Esophagus squamous epithelium (tissue), 5 donors: Measurements from ENCODE around the gene DHX57. TPM values are rescaled to one million over a fixed set of nuclear protein-coding genes. Genes with fewer than 3 reads are reported as not detected.

ENCODE experiments used
- DNase-seq: peaks from one replicate; lab custom pipeline; 2025; lab: John Stamatoyannopoulos, UW
- H3K27ac ChIP-seq, 4 donors: fragments of 200-600 bp; sonication (generic); one replicate each; pipeline ENCODE4 v1.5.1; 2016 to 2019; ENCODE audit warnings: mild to moderate bottlenecking in 1 of 4
- H3K27me3 ChIP-seq, 4 donors: fragments of 200-600 bp; sonication (generic); 1 replicate in 3 of 4; 2 replicates in 1 of 4; pipeline versions ENCODE4 v1.5.1 to v1.6.0; 2017 to 2021; ENCODE audit warnings: antibody characterized with exemption in 1 of 4
- H3K36me3 ChIP-seq, 3 donors: fragments of 200-600 bp; sonication (generic); one replicate each; pipeline ENCODE4 v1.5.1; 2016 to 2019
- H3K4me1 ChIP-seq, 3 donors: fragments of 200-600 bp; sonication (generic); one replicate each; pipeline ENCODE4 v1.5.1; 2017 to 2019
- H3K4me3 ChIP-seq, 4 donors: fragments of 200-600 bp; sonication (generic); 1 replicate in 3 of 4; 2 replicates in 1 of 4; pipeline ENCODE4 v1.5.1; 2016 to 2019; ENCODE audit warnings: mild to moderate bottlenecking in 2 of 4, moderate library complexity in 1 of 4
- H3K9me3 ChIP-seq, 3 donors: fragments of 200-600 bp; sonication (generic); one replicate each; pipeline ENCODE4 v1.5.1; 2016 to 2019
- CTCF ChIP-seq, 6 experiments: fragments of 450-650 bp in 4 of 6; fragments of 200-600 bp in 2 of 6; sonication (generic) in 2 of 6; IDR thresholded peaks; one replicate each; pipeline ENCODE4 v1.5.1; 2016 to 2019; ENCODE audit warnings: antibody characterized with exemption in 6 of 6, mild to moderate bottlenecking in 4 of 6, moderate library complexity in 4 of 6
- POLR2A ChIP-seq, 4 donors: fragments of 450-650 bp; IDR thresholded peaks; one replicate each; pipeline ENCODE4 v1.6.1; 2017; ENCODE audit warnings: antibody characterized with exemption in 4 of 4, mild to moderate bottlenecking in 4 of 4, moderate library complexity in 3 of 4
- WGBS, 2 donors: methylation state at CpG; one replicate each; pipeline ENCODE4 v1.1.5; 2018; 5-methylcytosine and 5-hydroxymethylcytosine counted together
- intact Hi-C: fragments of 100-400 bp; cut with DNase I; formaldehyde crosslinking; loops from one replicate; pipeline ENCODE4 v1.15.0; 2022
- total RNA-seq, 4 donors: library from RNA; depleted of rRNA; stranded (reverse); fragments of >200 nt; gene quantifications; one replicate each; pipeline ENCODE4 v1.1.0, GENCODE V29; 2016
- donor health status: DM: yes; HTN: yes; CAD: no.

DHX57 gene
- total RNA-seq, 4 donors from 2014 or later: 7.1 to 13.5 (median 10.1) TPM

GRCh38 chr2:38783586-38783985, 92.1 kb downstream of the DHX57 start:
- no peak overlapping the region for H3K27ac ChIP-seq
- no peaks in the 10 kb centered on the region for H3K27me3 ChIP-seq
- intact Hi-C loops: no loop called here
- DNase-seq: no peak
- peaks cover 0 to 29% (median 5%) of the 10 kb centered on the region in 3 donors for H3K36me3 ChIP-seq
- peaks cover 0 to 13% (median 3%) of the 10 kb centered on the region in 3 donors for H3K4me1 ChIP-seq
- H3K4me3 ChIP-seq: no peak overlapping the region
- no peak for TF ChIP-seq CTCF (IDR thresholded peaks at IDR 0.05)
- no peak for TF ChIP-seq POLR2A (IDR thresholded peaks at IDR 0.05)
- no peaks in the 10 kb centered on the region for H3K9me3 ChIP-seq

- H3K4me3 ChIP-seq: peak overlapping the region; percentile 43 to 74 (median 65)
- intact Hi-C loops: no loop called here
- 9 to 15% methylated on average over 8 of the region's 8 CpGs for WGBS, 2 donors
- peaks cover 0 to 25% (median 5%) of the 10 kb centered on the region in 3 donors for H3K36me3 ChIP-seq
- peaks cover 0 to 16% (median 7%) of the 10 kb centered on the region in 3 donors for H3K4me1 ChIP-seq
- H3K9me3 ChIP-seq: no peaks in the 10 kb centered on the region
- H3K27me3 ChIP-seq: no peaks in the 10 kb centered on the region
- peak overlapping the region in 3 of 4 donors; percentile 69 to 83 (median 80) for H3K27ac ChIP-seq
- DNase-seq: no peak
- TF ChIP-seq POLR2A (IDR thresholded peaks at IDR 0.05) (no peak), CTCF (IDR thresholded peaks at IDR 0.05) (no peak)
Observed at GRCh38 chr2:38778687-38779082, 97.0 kb downstream of the DHX57 start.

- TF ChIP-seq POLR2A (IDR thresholded peaks at IDR 0.05): no peak
- no peak for TF ChIP-seq CTCF (IDR thresholded peaks at IDR 0.05)
- Histone ChIP-seq H3K27me3 (no peaks in the 10 kb centered on the region), H3K4me1 (peaks cover 0 to 16% (median 7%) of the 10 kb centered on the region in 3 donors), H3K4me3 (no peak overlapping the region), H3K36me3 (peaks cover 0 to 14% (median 0%) of the 10 kb centered on the region in 3 donors), H3K27ac (no peak overlapping the region), H3K9me3 (no peaks in the 10 kb centered on the region)
- 73 to 86% methylated on average over 3 to 13 of the region's 13 CpGs for WGBS, 2 donors
- DNase-seq: no peak
- intact Hi-C loops: no loop called here
Observed at GRCh38 chr2:38776531-38776930, 99.2 kb downstream of the DHX57 start.

- Histone ChIP-seq H3K4me3 (no peak overlapping the region), H3K27ac (no peak overlapping the region), H3K9me3 (no peaks in the 10 kb centered on the region), H3K27me3 (no peaks in the 10 kb centered on the region), H3K4me1 (peaks cover 0 to 16% (median 7%) of the 10 kb centered on the region in 3 donors), H3K36me3 (peaks cover 0 to 7% (median 0%) of the 10 kb centered on the region in 3 donors)
- intact Hi-C loops: no loop called here
- DNase-seq: no peak
- TF ChIP-seq CTCF (IDR thresholded peaks at IDR 0.05): no peak
- no peak for TF ChIP-seq POLR2A (IDR thresholded peaks at IDR 0.05)
- 72 to 86% methylated on average over 7 of the region's 7 CpGs for WGBS, 2 donors
Observed at GRCh38 chr2:38775921-38776225, 99.9 kb downstream of the DHX57 start.

- WGBS, 2 donors: 74 to 78% methylated on average over 17 of the region's 17 CpGs
- no peak for DNase-seq
- TF ChIP-seq POLR2A (IDR thresholded peaks at IDR 0.05): no peak
- TF ChIP-seq CTCF (IDR thresholded peaks at IDR 0.05): no peak
- Histone ChIP-seq H3K4me3 (no peak overlapping the region), H3K27me3 (no peaks in the 10 kb centered on the region), H3K9me3 (no peaks in the 10 kb centered on the region), H3K4me1 (peaks cover 0 to 16% (median 7%) of the 10 kb centered on the region in 3 donors), H3K27ac (no peak overlapping the region), H3K36me3 (peaks cover 0 to 2% (median 0%) of the 10 kb centered on the region in 3 donors)
- intact Hi-C loops: no loop called here
Observed at GRCh38 chr2:38775097-38775920, 100.4 kb downstream of the DHX57 start.
